DND-41 (cell line): ENCODE measurements around the gene ZNF366.

Experiments used
- ATAC-seq: fragments of 200-7000 bp; cut with Tn5 transposase; 3 replicates; pipeline ENCODE4 v1.9.1; 2021; ENCODE audit warnings: low read depth; ENCODE audit not compliant: insufficient read depth
- DNase-seq: peaks from one replicate; pipeline ENCODE4 v3.0.0-alpha.2; 2020
- H2AFZ ChIP-seq: 2 replicates; pipeline ENCODE4 v1.6.0; 2012; ENCODE audit warnings: low read depth, low read length
- H3K27ac ChIP-seq: 2 replicates; pipeline ENCODE4 v1.5.1; 2012; ENCODE audit warnings: low read length, inconsistent platforms
- H3K27me3 ChIP-seq: fragments of 200-600 bp; sonication (generic); 2 replicates; pipeline ENCODE4 v1.6.0; 2012; ENCODE audit warnings: low read length, mild to moderate bottlenecking, inconsistent platforms; ENCODE audit not compliant: insufficient read depth, poor library complexity
- H3K36me3 ChIP-seq: 2 replicates; pipeline ENCODE4 v1.5.1; 2012; ENCODE audit warnings: low read length, inconsistent platforms; ENCODE audit not compliant: insufficient read depth
- H3K4me1 ChIP-seq: 2 replicates; pipeline ENCODE4 v1.5.1; 2012; ENCODE audit warnings: mild to moderate bottlenecking, low read length; ENCODE audit not compliant: insufficient read depth
- H3K4me2 ChIP-seq: 2 replicates; pipeline ENCODE4 v1.6.0; 2012; ENCODE audit warnings: mild to moderate bottlenecking, moderate library complexity, low read length, inconsistent platforms; ENCODE audit not compliant: insufficient read depth
- H3K4me3 ChIP-seq, 2 experiments: fragments of 200-600 bp in 1 of 2; shearing (Covaris generic) in 1 of 2; 2 replicates each; pipeline ENCODE4 v1.5.1; 2012 to 2016; ENCODE audit warnings: inconsistent platforms in 2 of 2, low read length in 2 of 2, mild to moderate bottlenecking in 2 of 2, low read depth in 1 of 2, moderate library complexity in 1 of 2
- H3K79me2 ChIP-seq: 2 replicates; pipeline ENCODE4 v1.6.0; 2012; ENCODE audit warnings: low read length, inconsistent platforms; ENCODE audit not compliant: insufficient read depth
- H3K9ac ChIP-seq: 2 replicates; pipeline ENCODE4 v1.6.0; 2012; ENCODE audit warnings: low read depth, mild to moderate bottlenecking, inconsistent platforms, low read length, moderate library complexity
- H3K9me3 ChIP-seq: 2 replicates; pipeline ENCODE4 v1.5.1; 2012; ENCODE audit warnings: low read length, moderate library complexity, mild to moderate bottlenecking, inconsistent platforms; ENCODE audit not compliant: insufficient read depth, severe bottlenecking
- H4K20me1 ChIP-seq: 2 replicates; pipeline ENCODE4 v1.6.0; 2012; ENCODE audit warnings: low read length; ENCODE audit not compliant: insufficient read depth
- EZH2 ChIP-seq: IDR thresholded peaks from 3 replicates; pipeline ENCODE4 v1.6.1; 2012; ENCODE audit warnings: borderline replicate concordance, low read depth, mild to moderate bottlenecking, moderate library complexity, low read length, inconsistent platforms; ENCODE audit not compliant: severe bottlenecking
- TF ChIP-seq, protein P1 (sequence below): IDR thresholded peaks from 2 replicates; pipeline ENCODE4 v1.5.1; 2012; ENCODE audit warnings: borderline replicate concordance, low read length, moderate library complexity, mild to moderate bottlenecking; ENCODE audit not compliant: poor library complexity, severe bottlenecking; ENCODE audit errors: extremely low read depth

Gene ZNF366

GRCh38 chr5:72463449-72464052 lies 43.7 kb downstream of the ZNF366 start:
- Histone ChIP-seq H3K9me3 (no peaks in the 10 kb centered on the region), H3K4me2 (no peak overlapping the region), H3K36me3 (no peaks in the 10 kb centered on the region), H3K4me3 (no peak overlapping the region), H3K27me3 (no peaks in the 10 kb centered on the region), H3K27ac (no peak overlapping the region), H3K9ac (no peak overlapping the region), H4K20me1 (no peaks in the 10 kb centered on the region), H3K79me2 (no peaks in the 10 kb centered on the region), H2AFZ (no peak overlapping the region), H3K4me1 (no peaks in the 10 kb centered on the region)
- TF ChIP-seq, protein P1, sequence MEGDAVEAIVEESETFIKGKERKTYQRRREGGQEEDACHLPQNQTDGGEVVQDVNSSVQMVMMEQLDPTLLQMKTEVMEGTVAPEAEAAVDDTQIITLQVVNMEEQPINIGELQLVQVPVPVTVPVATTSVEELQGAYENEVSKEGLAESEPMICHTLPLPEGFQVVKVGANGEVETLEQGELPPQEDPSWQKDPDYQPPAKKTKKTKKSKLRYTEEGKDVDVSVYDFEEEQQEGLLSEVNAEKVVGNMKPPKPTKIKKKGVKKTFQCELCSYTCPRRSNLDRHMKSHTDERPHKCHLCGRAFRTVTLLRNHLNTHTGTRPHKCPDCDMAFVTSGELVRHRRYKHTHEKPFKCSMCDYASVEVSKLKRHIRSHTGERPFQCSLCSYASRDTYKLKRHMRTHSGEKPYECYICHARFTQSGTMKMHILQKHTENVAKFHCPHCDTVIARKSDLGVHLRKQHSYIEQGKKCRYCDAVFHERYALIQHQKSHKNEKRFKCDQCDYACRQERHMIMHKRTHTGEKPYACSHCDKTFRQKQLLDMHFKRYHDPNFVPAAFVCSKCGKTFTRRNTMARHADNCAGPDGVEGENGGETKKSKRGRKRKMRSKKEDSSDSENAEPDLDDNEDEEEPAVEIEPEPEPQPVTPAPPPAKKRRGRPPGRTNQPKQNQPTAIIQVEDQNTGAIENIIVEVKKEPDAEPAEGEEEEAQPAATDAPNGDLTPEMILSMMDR, result no peak
- TF ChIP-seq EZH2, result no peak
- DNase-seq, result no peak
- ATAC-seq, result no peak

GRCh38 chr5:72460413-72460812 lies 46.8 kb downstream of the ZNF366 start:
- Histone ChIP-seq H3K27ac (no peak overlapping the region), H3K4me1 (no peaks in the 10 kb centered on the region), H2AFZ (no peak overlapping the region), H3K36me3 (no peaks in the 10 kb centered on the region), H3K4me2 (no peak overlapping the region), H3K27me3 (no peaks in the 10 kb centered on the region), H4K20me1 (no peaks in the 10 kb centered on the region), H3K4me3 (no peak overlapping the region), H3K79me2 (no peaks in the 10 kb centered on the region), H3K9me3 (no peaks in the 10 kb centered on the region), H3K9ac (no peak overlapping the region)
- DNase-seq (no peak), ATAC-seq (no peak)
- TF ChIP-seq EZH2, result no peak
- TF ChIP-seq, protein P1, result no peak

- Histone ChIP-seq H3K4me3 (no peak overlapping the region), H2AFZ (no peak overlapping the region), H3K9me3 (no peaks in the 10 kb centered on the region), H3K27ac (no peak overlapping the region), H3K79me2 (no peaks in the 10 kb centered on the region), H3K4me2 (no peak overlapping the region), H4K20me1 (no peaks in the 10 kb centered on the region), H3K36me3 (no peaks in the 10 kb centered on the region), H3K4me1 (no peaks in the 10 kb centered on the region), H3K9ac (no peak overlapping the region), H3K27me3 (no peaks in the 10 kb centered on the region)
- TF ChIP-seq, protein P1, result no peak
- no peak for TF ChIP-seq EZH2
- DNase-seq (no peak), ATAC-seq (no peak)
Measured at GRCh38 chr5:72459913-72460312, 47.3 kb downstream of the ZNF366 start.
